Measurements from ENCODE around the gene TOP3B. TPM values are rescaled to one million over a fixed set of nuclear protein-coding genes. Genes with fewer than 3 reads are reported as not detected.
"Not testable (repeated sequence)": the region's sequence is repeated elsewhere in the genome, so short reads cannot be mapped to it uniquely, and the experiment has no call there.

The TOP3B gene
- total and polyA plus RNA-seq, 9 of the 15 experiments (the other 6 are each of a cell fraction or from before 2014, with no cell fraction given) = 3.0 to 188 (median 112) TPM

GRCh38 chr22:21915624-21916308 lies 66.8 kb downstream of the TOP3B start (continued):
- TF ChIP-seq MTA1 (IDR thresholded peaks at IDR 0.05; ENCODE audit: borderline replicate concordance) (no peak), EWSR1 (IDR thresholded peaks at IDR 0.05; ENCODE audit: borderline replicate concordance, low read depth, partially characterized antibody) (no peak), HMGN3 (IDR thresholded peaks at IDR 0.05; ENCODE audit: borderline replicate concordance, extremely low read depth, insufficient read length, low read depth, low read length) (no peak)
- TF ChIP-seq, protein P1, sequence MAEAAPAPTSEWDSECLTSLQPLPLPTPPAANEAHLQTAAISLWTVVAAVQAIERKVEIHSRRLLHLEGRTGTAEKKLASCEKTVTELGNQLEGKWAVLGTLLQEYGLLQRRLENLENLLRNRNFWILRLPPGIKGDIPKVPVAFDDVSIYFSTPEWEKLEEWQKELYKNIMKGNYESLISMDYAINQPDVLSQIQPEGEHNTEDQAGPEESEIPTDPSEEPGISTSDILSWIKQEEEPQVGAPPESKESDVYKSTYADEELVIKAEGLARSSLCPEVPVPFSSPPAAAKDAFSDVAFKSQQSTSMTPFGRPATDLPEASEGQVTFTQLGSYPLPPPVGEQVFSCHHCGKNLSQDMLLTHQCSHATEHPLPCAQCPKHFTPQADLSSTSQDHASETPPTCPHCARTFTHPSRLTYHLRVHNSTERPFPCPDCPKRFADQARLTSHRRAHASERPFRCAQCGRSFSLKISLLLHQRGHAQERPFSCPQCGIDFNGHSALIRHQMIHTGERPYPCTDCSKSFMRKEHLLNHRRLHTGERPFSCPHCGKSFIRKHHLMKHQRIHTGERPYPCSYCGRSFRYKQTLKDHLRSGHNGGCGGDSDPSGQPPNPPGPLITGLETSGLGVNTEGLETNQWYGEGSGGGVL (CRISPR knock-in tag; IDR thresholded peaks at IDR 0.05) = no peak

GRCh38 chr22:21914033-21914642 lies 68.4 kb downstream of the TOP3B start:
- H2AFZ ChIP-seq (ENCODE audit: low read depth, low read length); in situ Hi-C loops (cut with MboI): not testable (repeated sequence)
- WGBS (ENCODE audit: insufficient coverage, low coverage, missing lambda C conversion rate) = 31% methylated on average over 8 of the region's 8 CpGs
- TF ChIP-seq PPARD (CRISPR knock-in tag; IDR thresholded peaks at IDR 0.05) (0 out of 2 replicates have a peak, but pooled peaks have one; percentile 25), ARHGAP35 (IDR thresholded peaks at IDR 0.05; ENCODE audit: partially characterized antibody) (peak; percentile 35), ZC3H4 (CRISPR knock-in tag; IDR thresholded peaks at IDR 0.05; ENCODE audit: borderline replicate concordance) (0 out of 2 replicates have a peak, but pooled peaks have one; percentile 18), ZBTB1 (CRISPR knock-in tag; IDR thresholded peaks at IDR 0.05; ENCODE audit: borderline replicate concordance, low read depth) (peak; percentile 34; the same call in 1 of the 2 replicates), TAL1 (IDR thresholded peaks at IDR 0.05) (peak; percentile 4; the same call in 1 of the 2 replicates), LARP7 (IDR thresholded peaks at IDR 0.05) (peak; percentile 49; the same call in 1 of the 2 replicates), FOXP1 (CRISPR knock-in tag; IDR thresholded peaks at IDR 0.05) (0 out of 2 replicates have a peak, but pooled peaks have one; percentile 7), OTX1 (CRISPR knock-in tag; IDR thresholded peaks at IDR 0.05) (peak; percentile 84; the same call in 1 of the 2 replicates), STAG1 (CRISPR knock-in tag; IDR thresholded peaks at IDR 0.05; ENCODE audit: borderline replicate concordance) (peak; percentile 34; the same call in 1 of the 2 replicates)
- TF ChIP-seq, protein P2, sequence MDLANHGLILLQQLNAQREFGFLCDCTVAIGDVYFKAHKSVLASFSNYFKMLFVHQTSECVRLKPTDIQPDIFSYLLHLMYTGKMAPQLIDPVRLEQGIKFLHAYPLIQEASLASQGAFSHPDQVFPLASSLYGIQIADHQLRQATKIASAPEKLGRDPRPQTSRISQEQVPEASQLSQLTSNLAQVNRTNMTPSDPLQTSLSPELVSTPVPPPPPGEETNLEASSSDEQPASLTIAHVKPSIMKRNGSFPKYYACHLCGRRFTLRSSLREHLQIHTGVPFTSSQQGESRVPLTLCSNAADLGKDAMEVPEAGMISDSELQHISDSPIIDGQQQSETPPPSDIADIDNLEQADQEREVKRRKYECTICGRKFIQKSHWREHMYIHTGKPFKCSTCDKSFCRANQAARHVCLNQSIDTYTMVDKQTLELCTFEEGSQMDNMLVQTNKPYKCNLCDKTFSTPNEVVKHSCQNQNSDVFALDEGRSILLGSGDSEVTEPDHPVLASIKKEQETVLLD (IDR thresholded peaks at IDR 0.05) = 0 out of 2 replicates have a peak, but pooled peaks have one; percentile 27
- TF ChIP-seq, protein P3, sequence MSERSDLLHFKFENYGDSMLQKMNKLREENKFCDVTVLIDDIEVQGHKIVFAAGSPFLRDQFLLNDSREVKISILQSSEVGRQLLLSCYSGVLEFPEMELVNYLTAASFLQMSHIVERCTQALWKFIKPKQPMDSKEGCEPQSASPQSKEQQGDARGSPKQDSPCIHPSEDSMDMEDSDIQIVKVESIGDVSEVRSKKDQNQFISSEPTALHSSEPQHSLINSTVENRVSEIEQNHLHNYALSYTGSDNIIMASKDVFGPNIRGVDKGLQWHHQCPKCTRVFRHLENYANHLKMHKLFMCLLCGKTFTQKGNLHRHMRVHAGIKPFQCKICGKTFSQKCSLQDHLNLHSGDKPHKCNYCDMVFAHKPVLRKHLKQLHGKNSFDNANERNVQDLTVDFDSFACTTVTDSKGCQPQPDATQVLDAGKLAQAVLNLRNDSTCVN (CRISPR knock-in tag; IDR thresholded peaks at IDR 0.05) = peak; percentile 95

More at GRCh38 chr22:21914033-21914642, 68.4 kb downstream of the TOP3B start:
- H3K79me2 ChIP-seq (ENCODE audit: control insufficient read depth, insufficient read depth, low read length); H3K36me3 ChIP-seq (ENCODE audit: control insufficient read depth, insufficient read depth, low read length); H3K4me3 ChIP-seq; BruUV-seq (replicated peaks); intact Hi-C loops (cut with micrococcal nuclease); FAIRE-seq; H3K4me2 ChIP-seq (ENCODE audit: insufficient read depth, low read length); H3K9me3 ChIP-seq (replicated peaks; ENCODE audit: control insufficient read depth, insufficient read depth, low read depth, low read length); H3K9ac ChIP-seq (ENCODE audit: insufficient read depth in 1 of 2, low read depth in 2 of 2, low read length in 2 of 2); H3K9me1 ChIP-seq (ENCODE audit: control insufficient read depth, insufficient read depth, low read length); DNase-seq (ENCODE audit: extremely low read depth in 1 of 4, low spot score in 3 of 4); H3K27ac ChIP-seq (ENCODE audit: extremely low read depth, low read depth, low read length); ATAC-seq; H3K27me3 ChIP-seq (ENCODE audit: control insufficient read depth in 2 of 2, insufficient read depth in 2 of 2, low read length in 2 of 2): not testable (repeated sequence)
- peaks cover 16 to 17% of the 10 kb centered on the region in 2 experiments for H3K4me1 ChIP-seq (replicated peaks in 1 of 2; ENCODE audit: control insufficient read depth in 2 of 2, insufficient read depth in 2 of 2, low read length in 2 of 2)
- ChIA-PET POLR2A (interaction anchor here (0.6 to 49.7 kb wide), 5 partner anchors 6 to 1132 kb away, joined by 3 to 1041 read pairs (median 4); partner anchors contain the start of genes MAPK1 and PPM1F), CTCF (ENCODE audit: low intra/inter-chr PET ratio) (interaction anchor here (1.1 kb wide), 1 partner anchor 202 kb away, joined by 3 read pairs; no protein-coding TSS in a partner anchor)
- H4K20me1 ChIP-seq (replicated peaks; ENCODE audit: control insufficient read depth, insufficient read depth, low read length) = peaks cover 19% of the 10 kb centered on the region
